ENCODE results near the gene NCCRP1. TPM values are rescaled to one million over a fixed set of nuclear protein-coding genes. Genes with fewer than 3 reads are reported as not detected.

The NCCRP1 gene
- total RNA-seq, 4 donors from 2014 or later, result not detected

DNA sequence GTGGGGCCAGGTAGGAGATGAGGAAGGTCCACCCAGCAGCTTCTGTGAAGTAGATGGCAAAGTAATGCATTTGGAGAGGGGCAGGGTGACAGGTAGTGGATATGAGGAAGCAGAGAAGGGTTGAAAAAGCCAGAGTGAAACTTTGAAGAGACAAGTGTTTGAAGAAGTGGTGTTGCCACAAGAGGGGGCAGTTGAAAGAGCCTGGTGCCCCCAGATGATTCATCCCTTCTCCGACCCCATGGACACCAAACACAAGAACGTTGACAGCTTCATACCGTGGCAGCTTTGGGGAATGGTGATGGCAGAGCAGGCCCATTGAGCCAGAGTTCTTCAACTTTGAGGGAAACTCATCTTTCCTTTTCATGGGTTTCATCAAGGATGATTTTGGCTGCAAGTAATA, 28.1 kb downstream of the NCCRP1 start:
- Histone ChIP-seq H3K27ac (no peak overlapping the region), H3K4me3 (no peak overlapping the region), H3K4me1 (no peaks in the 10 kb centered on the region), H3K9me3 (no peaks in the 10 kb centered on the region), H3K36me3 (no peaks in the 10 kb centered on the region), H3K27me3 (no peaks in the 10 kb centered on the region)
- TF ChIP-seq, protein P1, sequence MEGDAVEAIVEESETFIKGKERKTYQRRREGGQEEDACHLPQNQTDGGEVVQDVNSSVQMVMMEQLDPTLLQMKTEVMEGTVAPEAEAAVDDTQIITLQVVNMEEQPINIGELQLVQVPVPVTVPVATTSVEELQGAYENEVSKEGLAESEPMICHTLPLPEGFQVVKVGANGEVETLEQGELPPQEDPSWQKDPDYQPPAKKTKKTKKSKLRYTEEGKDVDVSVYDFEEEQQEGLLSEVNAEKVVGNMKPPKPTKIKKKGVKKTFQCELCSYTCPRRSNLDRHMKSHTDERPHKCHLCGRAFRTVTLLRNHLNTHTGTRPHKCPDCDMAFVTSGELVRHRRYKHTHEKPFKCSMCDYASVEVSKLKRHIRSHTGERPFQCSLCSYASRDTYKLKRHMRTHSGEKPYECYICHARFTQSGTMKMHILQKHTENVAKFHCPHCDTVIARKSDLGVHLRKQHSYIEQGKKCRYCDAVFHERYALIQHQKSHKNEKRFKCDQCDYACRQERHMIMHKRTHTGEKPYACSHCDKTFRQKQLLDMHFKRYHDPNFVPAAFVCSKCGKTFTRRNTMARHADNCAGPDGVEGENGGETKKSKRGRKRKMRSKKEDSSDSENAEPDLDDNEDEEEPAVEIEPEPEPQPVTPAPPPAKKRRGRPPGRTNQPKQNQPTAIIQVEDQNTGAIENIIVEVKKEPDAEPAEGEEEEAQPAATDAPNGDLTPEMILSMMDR (IDR thresholded peaks at IDR 0.05), result no peak
- no peak for TF ChIP-seq POLR2A (IDR thresholded peaks at IDR 0.05)
- intact Hi-C loops (cut with DNase I; ENCODE audit: low total_unique reads), result no loop called here
- no peak for DNase-seq

DNA sequence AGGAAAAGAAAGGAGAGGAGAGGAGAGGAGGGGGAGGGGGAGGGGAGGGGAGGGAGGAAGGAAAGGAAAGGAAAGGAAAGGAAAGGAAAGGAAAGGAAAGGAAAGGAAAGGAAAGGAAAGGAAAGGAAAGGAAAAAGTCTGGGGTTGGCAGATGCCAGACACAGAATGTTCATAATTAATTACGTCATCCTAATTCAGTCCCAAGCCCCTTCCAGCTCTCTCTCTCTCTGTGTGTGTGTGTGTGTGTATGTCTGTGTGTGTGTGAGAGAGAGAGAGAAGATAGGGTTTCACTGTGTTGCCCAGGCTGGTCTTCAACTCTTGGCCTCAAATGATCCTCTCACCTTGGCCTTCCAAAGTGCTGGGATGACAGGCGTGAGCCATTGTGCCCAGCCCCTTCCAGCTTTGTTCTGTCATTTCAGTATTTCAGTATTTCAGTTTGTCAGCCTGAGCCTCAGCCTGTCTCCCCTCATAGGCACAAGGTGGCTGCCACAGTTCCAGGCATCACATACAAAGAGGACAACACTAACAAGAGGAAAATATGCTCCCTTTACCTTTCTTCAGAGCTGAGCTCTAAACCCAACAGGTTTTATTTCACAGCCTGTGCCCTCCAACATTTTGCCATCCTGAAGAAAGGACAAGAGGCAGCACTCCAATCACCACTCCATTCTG, 33.5 kb downstream of the NCCRP1 start:
- no peaks in the 10 kb centered on the region for H3K36me3 ChIP-seq
- no peak for TF ChIP-seq POLR2A (IDR thresholded peaks at IDR 0.05)
- TF ChIP-seq, protein P1 (IDR thresholded peaks at IDR 0.05), result no peak
- H3K4me3 ChIP-seq, result no peak overlapping the region
- DNase-seq, result no peak
- no peaks in the 10 kb centered on the region for H3K9me3 ChIP-seq
- H3K4me1 ChIP-seq, result no peaks in the 10 kb centered on the region
- H3K27ac ChIP-seq, result no peak overlapping the region
- intact Hi-C loops (cut with DNase I; ENCODE audit: low total_unique reads), result no loop called here
- H3K27me3 ChIP-seq, result no peaks in the 10 kb centered on the region

DNA sequence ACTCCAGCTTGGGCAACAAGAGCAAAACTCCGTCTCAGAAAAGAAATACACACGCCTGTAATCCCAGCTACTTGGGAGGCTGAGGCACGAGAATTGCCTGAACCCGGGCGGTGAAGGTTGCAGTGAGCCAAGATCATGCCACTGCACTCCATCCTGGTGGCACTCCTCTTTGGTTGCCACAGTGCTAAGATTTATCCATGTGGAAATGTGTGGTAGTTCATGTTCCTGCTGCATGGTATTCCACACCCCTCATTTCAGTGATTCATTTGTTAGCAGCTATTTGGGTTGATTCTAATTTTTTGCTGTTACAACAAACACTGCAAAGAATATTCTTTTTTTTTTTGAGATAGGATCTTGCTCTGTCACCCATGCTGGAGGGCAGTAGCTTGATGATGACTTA, 35.9 kb downstream of the NCCRP1 start:
- Histone ChIP-seq H3K4me3 (no peak overlapping the region), H3K4me1 (no peaks in the 10 kb centered on the region), H3K27me3 (no peaks in the 10 kb centered on the region), H3K9me3 (no peaks in the 10 kb centered on the region), H3K27ac (no peak overlapping the region), H3K36me3 (no peaks in the 10 kb centered on the region)
- intact Hi-C loops (cut with DNase I; ENCODE audit: low total_unique reads), result no loop called here
- DNase-seq, result no peak
- TF ChIP-seq POLR2A (IDR thresholded peaks at IDR 0.05), result no peak
- TF ChIP-seq, protein P1 (IDR thresholded peaks at IDR 0.05), result no peak

DNA sequence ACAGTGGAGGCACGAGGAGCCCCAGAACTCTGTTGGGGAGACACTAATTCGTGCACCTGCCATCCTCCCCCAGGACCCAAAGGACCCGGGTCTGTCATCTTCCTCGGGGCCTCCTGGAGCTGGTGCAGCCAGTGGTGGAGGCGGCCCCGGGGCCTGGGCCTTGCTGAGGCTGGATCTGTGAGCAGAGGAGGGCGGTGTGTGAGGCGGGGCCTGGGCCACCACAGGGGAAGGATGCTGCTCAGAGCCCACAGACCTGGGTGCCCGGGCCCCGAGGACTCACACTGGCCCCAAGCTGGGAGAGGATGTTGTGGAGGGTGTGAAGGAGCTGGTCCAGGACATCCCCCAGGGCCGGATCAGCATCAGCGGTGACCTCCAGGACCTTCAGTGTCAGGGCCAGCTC, 39.8 kb downstream of the NCCRP1 start:
- Histone ChIP-seq H3K4me3 (no peak overlapping the region), H3K27ac (no peak overlapping the region), H3K27me3 (no peaks in the 10 kb centered on the region), H3K9me3 (no peaks in the 10 kb centered on the region), H3K4me1 (no peaks in the 10 kb centered on the region), H3K36me3 (no peaks in the 10 kb centered on the region)
- DNase-seq, result no peak
- intact Hi-C loops (cut with DNase I; ENCODE audit: low total_unique reads), result no loop called here
- TF ChIP-seq, protein P1 (IDR thresholded peaks at IDR 0.05), result no peak
- TF ChIP-seq POLR2A (IDR thresholded peaks at IDR 0.05), result no peak

DNA sequence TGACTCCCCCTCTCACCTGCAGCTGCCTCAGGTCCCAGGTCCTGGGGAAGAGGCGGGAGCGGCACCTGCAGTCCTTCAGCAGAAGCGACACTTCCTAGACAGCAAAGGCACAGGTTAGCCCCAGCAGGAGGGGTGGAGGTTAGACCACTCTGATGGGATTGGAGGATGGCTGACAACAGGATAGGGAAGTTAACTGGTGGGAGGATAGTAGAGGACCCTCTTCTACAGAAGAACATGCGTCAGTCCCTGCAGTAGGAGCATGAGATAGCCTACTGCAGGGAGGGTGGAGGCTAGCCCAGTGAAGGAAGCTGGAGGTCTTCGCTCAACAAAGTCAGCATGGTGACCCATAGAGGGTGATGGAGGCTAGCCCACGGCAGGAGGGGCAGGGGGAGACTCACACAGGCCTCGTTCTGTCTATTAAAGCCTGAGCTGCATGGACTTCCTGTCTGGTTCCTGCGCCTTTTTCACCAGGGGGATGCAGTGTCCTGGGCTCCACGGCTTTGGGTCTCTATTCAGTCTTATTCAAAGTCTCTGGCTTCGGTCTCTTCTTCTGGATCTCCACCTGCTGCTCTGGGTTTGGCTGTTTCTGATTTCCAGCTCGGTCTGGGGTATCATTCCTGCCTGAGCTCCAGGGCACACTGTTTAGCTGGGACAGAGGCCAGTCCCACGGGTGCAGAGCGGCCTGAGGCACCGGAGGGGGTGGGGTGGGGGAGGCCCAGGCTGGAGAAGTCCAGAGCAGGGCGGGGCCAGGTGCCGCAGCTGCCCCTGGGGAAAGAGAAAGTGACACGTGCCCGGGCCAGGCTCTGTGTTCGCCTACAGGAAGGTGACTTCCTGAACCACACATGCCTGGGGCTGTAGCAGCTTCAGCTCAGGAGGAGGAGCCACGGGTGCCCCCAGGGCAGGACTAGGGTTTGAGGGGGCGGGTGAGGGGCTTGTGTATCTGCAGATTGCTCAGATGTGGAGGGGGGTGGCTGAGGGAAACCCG, 40.7 kb downstream of the NCCRP1 start:
- no peak overlapping the region for H3K4me3 ChIP-seq
- no peak overlapping the region for H3K27ac ChIP-seq
- no peaks in the 10 kb centered on the region for H3K4me1 ChIP-seq
- no peaks in the 10 kb centered on the region for H3K36me3 ChIP-seq
- intact Hi-C loops (cut with DNase I; ENCODE audit: low total_unique reads), result no loop called here
- H3K9me3 ChIP-seq, result no peaks in the 10 kb centered on the region
- H3K27me3 ChIP-seq, result no peaks in the 10 kb centered on the region
- no peak for DNase-seq
- TF ChIP-seq, protein P1 (IDR thresholded peaks at IDR 0.05), result no peak
- no peak for TF ChIP-seq POLR2A (IDR thresholded peaks at IDR 0.05)
